Cardiac septum (tissue), 1 donor: ENCODE measurements around the gene KCTD5. TPM values are rescaled to one million over a fixed set of nuclear protein-coding genes. Genes with fewer than 3 reads are reported as not detected.
"Not testable (repeated sequence)": the region's sequence is repeated elsewhere in the genome, so short reads cannot be mapped to it uniquely, and the experiment has no call there.

Experiments
- DNase-seq: peaks from one replicate; pipeline ENCODE4 v3.0.0-alpha.2; 2020; ENCODE audit warnings: low spot score
- intact Hi-C: fragments of 100-400 bp; cut with DNase I; formaldehyde crosslinking; loops from one replicate; pipeline ENCODE4 v1.14.0; 2022
- total RNA-seq: library from RNA; stranded (reverse); fragmentation: NEBNext Ultra II Directional; extraction: Animal tissue kit (Norgen Biotek cat#: 25700); gene quantifications from one replicate; pipeline ENCODE4 v1.2.1, GENCODE V29; 2021
- donor health status: DM: no; HTN: no; CAD: no.

Gene KCTD5
- total RNA-seq, 1 donor from 2014 or later = 13.9 TPM

DNA sequence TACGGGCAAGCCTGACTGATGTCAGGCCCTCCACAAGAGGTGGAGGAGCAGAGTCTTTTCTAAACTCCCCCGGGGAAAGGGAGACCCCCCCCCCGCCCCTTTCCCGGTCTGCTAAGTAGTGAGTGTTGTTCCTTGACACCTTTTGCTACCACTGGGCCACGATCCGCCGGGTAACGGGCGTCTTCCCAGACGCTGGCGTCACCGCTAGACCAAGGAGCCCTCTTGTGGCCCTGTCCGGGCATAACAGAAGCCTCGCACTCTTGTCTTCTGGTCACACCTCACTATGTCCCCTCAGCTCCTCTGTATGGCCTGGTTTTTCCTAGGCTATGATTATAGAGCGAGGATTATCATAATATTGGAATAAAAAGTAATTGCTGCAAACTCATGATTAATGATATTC lies 12.3 kb upstream of the KCTD5 start:
- peak; percentile 87 for DNase-seq
- intact Hi-C loops = not testable (repeated sequence)

DNA sequence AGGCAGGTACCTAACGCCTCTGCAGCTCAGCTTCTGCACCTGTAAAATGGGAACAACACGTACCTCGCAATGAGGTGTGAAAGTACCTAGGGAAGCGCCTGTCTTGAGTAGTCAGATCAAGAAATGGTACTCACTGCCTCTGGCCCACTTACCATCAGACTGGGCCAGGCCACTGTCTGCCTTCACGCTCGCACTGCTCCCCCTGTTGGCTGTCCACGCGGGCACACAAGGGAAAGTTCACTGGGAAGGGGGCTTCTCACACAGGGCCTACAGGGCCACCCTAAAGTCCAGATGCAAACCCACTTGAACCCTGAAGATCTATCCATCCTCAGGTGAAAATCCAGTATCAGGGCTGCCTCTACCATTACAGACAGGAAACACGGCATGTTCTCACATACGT lies 11.1 kb upstream of the KCTD5 start:
- DNase-seq, intact Hi-C loops: not testable (repeated sequence)

DNA sequence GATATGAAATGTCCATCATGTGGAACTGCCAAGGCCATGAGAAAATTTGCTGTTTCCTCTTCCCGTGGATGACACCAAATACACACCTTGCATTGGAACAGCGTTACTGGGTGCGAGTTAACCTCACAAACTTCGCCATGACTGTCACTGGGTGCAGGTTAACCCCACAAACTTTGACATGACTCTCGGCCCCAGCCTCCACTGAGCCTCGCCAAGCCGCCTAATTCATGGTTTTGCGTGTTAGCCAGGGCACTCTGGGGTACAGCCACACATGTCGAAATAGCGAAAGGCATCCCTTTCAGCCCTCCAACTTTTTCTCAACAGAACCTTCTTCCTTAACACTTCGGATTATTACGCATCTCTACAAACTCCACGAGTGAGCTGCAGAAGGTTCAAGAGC lies 10.6 kb upstream of the KCTD5 start:
- intact Hi-C loops = no loop called here

DNA sequence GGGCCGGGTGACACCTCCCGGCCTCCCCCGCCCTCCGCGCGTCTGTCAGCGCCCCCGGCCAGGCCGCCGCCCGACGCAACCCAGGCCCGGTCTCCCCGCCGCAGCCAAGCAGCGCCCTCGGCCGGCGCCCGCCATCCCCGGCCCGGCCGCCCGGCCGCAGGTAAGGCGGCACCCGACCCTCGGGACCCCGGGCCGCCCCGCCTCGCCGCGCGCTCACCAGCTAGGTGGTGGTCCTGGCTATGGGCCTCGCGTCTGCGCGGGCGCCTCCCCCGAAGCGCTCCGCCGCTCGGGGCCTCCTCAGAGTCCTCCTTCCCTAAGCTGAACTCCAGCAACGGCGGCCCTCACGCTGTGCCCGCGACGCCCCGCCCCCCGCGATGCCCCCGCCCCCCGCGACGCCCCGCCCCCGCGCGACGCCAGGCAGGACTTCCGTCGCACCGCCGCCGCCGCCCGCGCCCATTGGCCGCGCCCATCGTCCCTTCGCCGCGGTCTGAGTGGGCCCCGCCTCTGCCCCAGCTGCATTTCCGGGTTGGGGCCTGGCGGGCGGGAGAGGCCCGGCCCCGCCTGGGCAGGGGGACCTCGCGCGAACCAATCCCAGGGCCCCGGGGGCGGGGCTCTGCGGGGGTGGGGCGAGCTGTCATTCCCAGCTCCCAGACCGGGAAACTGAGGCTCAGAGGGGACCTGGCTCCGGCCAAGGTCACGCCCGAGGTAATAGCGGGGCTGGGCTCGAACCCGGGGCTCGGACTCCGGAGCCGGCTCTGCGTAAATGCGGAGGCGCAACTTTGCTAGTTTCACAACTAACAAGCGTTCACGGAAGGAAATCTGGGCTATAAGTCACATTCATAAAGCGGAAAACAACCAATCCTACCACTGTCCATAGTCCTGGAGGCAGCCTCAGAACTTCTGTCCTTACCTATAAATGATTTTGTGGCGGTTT lies 9.0 kb upstream of the KCTD5 start:
- peak; percentile 99 for DNase-seq
- intact Hi-C loops = no loop called here

More for the DNA sequence above, 10.6 kb upstream of the KCTD5 start:
- no peak for DNase-seq

DNA sequence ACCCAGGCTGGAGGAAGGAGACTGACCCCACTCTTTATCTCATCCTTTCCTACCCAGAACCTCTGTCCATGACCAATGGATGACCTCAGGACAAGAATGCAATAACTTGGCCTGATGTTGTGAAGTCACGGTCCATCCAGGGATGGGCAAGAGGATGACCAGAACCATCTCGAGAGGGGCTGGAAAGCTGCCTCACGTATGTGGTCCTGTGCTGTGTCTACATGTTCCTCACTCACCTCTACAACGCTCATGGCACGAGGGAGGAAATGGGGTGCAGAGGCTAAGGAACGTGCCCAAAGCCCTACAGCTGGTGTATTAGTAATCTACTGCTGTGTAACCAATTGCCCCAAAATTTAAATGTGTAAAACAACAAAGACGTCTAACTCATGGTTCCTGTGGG lies 7.3 kb upstream of the KCTD5 start:
- intact Hi-C loops = no loop called here
- DNase-seq = no peak

DNA sequence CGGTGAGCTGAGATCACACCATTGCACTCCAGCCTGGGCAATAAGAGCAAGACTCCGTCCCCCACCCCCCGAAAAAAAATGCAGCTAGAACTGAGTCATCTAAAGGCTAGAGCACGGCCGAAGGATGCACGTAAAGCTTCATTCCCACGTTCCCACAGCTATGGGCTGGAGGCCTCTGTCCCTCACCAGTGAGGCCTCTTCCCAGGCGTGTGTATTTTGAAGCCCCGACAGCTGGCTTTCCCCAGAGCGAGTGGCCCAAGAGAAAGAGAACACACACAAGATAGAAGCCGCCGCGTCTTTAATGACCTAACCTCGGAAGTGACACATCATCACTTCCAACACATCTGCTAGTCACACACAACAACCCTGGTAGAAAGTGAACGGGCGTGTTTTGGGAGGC lies 6.6 kb upstream of the KCTD5 start:
- intact Hi-C loops = no loop called here
- no peak for DNase-seq

DNA sequence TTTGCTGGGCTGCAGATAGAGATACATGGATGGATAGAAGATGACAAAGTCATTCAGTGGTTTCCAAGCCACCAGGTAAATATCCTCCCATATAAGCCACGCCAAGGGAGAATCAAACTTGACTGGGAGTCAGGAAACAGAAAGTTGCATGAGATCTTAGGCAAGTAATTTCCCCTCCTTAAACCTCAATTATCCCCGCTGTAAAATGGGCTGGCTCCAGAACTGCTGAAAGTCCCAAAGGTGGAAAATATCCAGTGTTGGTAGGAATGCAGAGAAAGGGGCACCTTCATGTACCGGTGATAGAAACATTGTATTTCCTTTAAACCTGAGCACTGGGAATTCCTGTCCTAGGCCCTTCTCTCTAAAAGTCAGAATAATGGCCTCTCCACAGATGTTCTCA lies 5.4 kb upstream of the KCTD5 start:
- DNase-seq, intact Hi-C loops: not testable (repeated sequence)

DNA sequence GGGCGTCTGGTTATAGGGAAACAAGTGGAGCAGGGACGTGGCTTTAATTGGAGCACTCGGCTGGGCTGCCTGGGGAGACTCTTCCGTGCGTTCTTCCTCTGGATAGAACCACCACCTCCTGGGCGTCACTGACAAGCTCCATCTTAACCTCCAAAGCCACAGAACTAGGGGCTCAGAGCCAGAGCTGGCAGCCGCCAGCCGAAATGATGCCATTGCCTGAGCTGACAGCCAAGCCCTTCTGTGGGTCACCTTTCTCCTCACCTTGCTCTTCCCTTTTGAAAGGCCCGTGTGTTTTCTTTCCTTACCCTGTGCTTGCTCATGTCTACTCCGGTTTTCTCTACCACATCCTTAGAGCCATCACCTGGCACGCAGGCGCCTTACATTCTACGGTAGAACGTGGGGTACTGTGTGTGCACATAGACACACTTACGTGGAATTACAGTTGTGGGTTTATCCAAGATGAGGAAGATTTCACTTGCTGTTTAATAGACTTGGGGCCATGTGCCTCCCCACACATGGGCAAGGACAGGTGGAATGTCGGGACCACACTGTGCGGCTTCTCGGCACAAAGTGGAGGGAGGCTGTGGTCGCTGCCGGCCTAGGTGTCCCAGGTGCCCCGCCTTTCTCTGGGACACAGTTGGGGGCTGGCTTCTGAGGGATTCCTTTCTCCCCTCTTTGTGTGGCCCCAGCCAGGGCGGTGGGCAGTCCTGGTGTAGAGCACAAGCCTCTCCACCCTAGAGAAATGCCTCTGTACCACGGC lies 3.9 kb upstream of the KCTD5 start:
- DNase-seq, intact Hi-C loops: not testable (repeated sequence)

DNA sequence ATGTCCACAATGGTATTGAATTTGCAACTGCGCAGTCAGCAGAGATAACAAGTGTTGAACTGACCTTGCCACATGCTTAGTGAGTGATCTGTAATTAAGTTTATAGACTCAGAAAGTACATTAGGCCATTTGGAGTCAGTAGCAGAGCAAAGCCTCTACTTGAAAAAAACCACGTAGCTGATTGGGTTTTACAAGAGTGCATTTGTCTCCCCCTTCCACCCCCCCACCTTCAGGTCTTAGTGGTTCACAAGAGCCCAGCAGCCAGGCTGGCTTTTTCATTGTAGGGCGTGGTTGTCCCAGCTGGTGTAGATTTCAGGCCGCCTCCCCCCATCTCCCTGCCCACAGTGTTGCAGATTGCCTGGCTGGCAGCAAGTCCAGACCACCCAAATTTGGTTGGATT lies 2.4 kb upstream of the KCTD5 start:
- not testable (repeated sequence) for DNase-seq
- intact Hi-C loops = loop anchor here (5.0 kb wide), 1 partner anchor 42 kb away; the partner anchor contains the start of gene PRSS27

DNA sequence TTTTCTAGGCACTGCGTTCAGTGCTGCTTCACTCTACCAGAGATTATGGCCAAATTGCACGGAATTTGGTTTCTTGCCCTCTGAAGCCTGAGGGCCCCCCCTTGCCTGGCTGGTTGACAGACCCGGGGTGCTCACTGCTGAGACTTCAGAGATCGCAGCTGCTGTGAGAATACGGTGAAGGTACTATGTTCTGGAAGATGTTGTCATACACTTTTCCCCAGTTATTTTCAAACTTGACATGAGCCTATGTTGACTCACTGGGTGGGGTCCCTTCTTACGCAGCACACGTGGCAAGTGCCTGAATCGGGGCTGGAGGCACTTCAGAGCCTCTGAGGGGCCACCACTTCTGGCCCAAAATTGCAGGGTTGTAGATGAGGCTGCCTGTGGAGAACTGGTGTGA lies 2.0 kb upstream of the KCTD5 start:
- DNase-seq = not testable (repeated sequence)
- intact Hi-C loops = loop anchor here (5.0 kb wide), 1 partner anchor 42 kb away; the partner anchor contains the start of gene PRSS27

DNA sequence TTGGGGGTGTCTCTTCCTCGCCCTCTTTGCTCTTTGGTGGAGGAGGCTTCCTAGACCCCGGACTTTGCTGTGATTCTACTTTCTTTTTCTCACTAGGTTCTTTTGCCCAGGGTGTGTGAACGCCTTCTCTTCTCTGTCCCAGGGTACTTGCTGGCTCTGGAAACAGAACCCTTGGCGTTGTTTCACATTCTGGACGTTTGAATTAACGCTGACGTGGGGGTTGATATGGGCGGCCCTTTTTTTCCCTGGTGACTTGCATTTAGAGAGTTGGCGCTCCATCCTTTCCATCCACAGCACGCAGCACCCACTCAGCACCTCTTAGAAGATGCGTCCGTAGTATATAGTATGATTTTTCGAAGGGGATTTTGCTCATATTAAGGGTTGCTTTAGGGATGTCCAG lies 718 bp downstream of the KCTD5 start:
- intact Hi-C loops = loop anchor here (5.0 kb wide), 1 partner anchor 39 kb away; the partner anchor contains the start of gene PRSS27
- DNase-seq = not testable (repeated sequence)

DNA sequence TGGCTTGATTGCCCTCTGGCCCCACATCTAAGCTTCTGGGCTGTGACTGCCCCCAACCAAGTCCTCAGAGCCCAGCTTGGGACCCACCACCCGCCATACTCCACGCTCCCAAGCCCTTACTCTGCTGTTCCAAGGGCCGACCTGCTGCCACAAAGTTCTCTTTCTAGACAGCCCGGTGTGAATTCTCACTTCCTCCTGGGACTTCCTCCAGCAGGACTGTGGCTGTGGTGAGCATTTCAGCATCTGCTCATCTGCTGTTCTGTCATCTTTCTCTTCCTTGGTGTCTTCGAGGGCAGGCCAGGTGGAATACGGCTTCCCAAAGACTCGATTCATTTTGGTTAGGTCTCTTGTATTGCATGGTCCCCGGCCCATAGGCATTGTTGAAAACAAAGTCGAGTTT lies 3.8 kb downstream of the KCTD5 start:
- intact Hi-C loops = not testable (repeated sequence)

DNA sequence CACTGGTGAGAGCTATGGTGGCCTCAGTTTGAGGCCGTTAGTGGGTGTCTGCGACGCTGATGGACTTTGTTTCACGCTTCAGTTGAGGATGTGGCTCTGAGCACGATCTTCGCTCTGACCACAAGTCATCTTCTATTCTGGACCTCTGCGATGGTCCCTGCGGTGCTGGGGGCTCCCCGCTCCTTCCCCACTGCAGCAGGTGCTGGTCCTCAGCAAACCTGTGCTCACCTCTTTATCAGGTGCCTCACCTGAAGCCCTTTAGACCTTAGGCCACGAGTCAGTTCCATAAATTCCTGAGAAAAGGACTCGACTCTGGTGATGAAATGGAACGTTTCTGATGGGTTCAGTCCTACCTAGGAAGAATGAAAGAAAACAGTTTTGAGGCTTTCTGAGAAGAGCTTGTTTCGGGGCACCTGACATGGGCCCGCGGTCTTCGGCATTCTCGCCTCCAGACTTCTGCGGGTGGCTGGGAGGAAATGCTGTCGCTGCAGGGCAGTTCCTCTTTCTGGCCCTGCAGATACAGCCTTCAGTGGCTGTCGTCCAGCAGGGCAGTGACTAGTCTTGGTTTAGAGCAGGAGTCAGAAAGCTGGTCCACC lies 4.7 kb downstream of the KCTD5 start:
- peak; percentile 85 for DNase-seq
- intact Hi-C loops = no loop called here

More for the DNA sequence above, 3.8 kb downstream of the KCTD5 start:
- not testable (repeated sequence) for DNase-seq

DNA sequence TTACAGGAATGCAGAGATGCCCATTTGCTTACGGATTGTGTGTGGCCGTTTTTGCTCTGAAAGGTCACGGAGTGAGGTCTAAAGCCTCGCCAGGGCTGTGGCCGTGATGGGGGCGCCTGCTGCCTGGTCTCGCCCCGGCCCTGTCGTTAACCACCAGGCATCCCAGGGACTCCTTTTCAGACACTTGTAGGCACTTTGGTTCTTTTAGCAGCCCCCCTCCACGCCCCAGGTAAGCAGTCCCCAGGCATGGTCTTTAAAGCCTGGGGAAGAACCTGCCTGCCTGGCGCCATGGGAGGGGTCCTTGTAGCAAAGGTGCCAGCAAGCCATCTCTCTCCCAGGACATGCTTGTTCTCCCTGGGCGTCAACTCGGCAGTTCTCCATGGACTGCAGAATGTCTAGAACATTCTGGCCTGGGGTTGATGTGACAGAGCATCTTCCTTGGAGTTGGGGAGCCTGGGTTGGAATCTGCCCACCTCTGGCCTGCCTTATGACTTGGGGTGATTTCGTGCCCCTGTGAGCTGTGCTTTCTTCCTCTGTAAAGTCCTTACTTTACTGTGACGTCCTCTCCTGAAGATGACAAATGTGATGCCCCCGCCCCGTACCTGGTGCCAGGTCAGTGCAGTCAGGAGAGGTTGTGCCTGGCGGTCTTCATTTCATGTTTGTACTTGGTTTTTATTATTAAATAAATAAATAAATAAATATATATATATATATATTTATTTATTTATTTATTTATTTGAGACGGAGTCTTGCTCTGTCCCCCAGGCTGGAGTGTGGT lies 5.4 kb downstream of the KCTD5 start:
- DNase-seq = no peak
- intact Hi-C loops = no loop called here

DNA sequence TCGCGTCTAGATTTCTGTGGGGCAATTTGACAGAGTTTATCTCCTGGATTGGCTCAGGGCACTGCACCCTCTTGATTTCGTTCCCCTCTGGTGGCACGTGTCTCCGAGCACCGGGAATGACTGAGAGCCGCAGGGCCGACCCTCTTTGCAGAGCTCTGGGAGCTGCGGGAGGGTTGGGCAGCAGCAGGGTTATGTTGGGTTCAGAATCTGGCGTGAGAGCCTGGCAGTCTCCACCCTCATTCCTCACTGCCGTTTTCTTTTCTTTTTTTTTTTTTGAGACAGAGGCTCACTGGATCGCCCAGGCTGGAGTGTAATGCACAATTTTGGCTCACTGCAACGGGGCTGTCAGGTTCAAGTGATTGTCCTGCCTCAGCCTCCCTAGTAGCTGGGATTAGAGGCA lies 7.1 kb downstream of the KCTD5 start:
- DNase-seq, intact Hi-C loops: not testable (repeated sequence)

DNA sequence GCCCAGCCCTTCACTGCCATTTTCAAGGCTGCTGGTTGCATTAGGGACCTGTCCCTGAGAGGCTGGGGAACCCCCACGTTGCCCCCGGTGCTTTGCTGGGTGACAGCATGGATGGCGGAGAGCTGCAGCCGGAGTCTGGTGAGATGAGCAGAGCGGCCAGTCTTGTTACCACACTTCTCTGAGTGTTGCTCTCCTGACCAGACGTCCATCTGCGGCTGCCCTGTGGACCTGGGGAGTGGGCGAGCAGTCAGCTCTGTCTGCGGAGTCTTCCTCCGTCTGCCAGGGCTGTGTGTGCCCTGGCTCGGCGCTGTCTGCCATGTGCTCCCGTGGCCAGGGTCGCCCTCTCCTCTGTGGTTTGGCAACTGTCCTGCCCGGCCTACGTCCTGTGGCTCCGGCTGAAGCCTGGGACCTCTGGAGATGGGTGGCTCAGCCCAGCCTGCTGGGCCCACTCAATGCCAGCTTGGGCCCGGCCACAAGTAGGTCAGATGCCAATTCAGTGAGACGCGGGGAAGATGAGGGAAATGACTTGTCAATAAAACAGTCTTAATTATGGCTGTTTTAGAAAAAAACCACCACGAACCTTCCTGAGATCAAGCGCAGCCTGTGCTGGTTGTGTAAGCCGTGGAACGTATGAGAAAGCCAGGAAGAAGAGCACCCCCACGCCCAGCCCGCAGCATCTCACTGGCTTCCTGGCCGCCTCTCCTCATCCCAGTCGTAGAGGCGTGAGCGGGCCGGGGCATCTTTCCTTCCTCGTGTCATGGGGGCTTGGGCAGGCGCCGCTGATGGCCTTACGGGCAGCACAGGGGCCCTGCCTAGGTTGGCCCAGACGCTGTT lies 7.9 kb downstream of the KCTD5 start:
- no peak for DNase-seq

DNA sequence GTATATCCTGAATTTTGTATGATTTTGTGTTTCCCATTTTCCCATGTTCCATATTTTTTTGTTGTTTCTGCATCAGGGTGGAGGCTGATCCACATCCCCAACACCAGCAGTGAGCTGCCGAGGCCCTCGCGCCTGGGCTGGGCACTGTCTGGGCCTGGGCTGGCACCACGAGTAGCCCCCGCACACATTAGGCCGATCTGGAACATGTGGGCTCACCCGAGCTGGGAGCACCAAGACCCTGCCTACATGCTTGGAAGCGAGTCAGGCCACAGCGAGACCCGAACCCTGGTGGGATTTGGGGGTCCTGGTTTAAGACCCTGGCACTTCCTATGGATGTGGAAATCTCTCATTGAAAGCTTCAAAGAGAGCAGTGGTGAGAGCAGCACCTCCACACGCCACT lies 8.5 kb downstream of the KCTD5 start:
- DNase-seq = no peak
- intact Hi-C loops = no loop called here

More for the DNA sequence above, 7.9 kb downstream of the KCTD5 start:
- intact Hi-C loops = no loop called here

DNA sequence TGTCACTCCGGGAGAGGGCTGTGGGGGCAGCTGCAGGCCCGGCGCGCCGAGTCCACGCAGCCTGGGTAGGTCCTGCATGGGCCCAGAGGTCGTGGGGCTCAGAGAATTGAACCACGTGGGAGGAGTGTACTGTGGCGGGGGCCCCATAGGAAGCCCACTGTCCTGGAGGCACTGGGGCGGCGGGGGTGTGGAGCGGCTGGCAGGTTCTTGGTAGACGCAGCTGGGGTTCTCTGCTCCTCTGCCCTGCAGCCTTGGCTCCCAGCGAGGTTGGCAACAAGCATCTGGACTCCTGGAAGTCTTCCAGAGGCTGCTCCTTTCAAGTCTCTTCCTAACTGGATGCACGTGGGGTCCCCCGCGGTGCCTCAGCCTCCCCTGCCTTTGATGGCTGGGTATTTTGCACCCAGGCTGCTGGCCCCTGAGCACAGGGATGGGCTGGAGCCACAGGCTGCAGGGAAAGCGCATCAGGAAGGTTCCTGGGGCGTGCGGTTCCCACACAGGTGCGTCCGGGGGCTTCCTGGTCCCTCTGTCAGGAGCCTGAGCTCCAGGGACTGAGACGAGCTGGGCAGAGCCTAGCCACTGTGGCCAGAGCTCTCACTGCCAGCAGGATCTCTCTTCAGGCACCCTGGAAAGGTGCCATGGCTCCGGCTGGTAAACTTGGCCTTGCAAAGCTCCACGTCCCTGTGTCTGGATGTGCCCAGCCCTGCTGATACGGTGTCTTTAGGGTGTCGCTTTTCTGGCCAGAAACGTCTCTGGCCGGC lies 9.3 kb downstream of the KCTD5 start:
- intact Hi-C loops = no loop called here
- no peak for DNase-seq
